OCI-LY7 (cell line): ENCODE data around the gene BTRC. TPM values are rescaled to one million over a fixed set of nuclear protein-coding genes. Genes with fewer than 3 reads are reported as not detected.
"Not testable (repeated sequence)": the region's sequence is repeated elsewhere in the genome, so short reads cannot be mapped to it uniquely, and the experiment has no call there.

Source experiments
- BruUV-seq: library from RNA; stranded (reverse); fragments of 400-500 nt; replicated peaks from 2 replicates; lab custom pipeline; 2021; lab: Mats Ljungman, UMichigan
- CTCF ChIA-PET: fragments of 300-600 bp; sonication (Branson Sonifier 250); formaldehyde crosslinking; loops from one replicate; lab custom pipeline; 2022; ENCODE audit warnings: antibody characterized with exemption; ENCODE audit not compliant: unreplicated experiment; lab: Charles Lee
- POLR2A ChIA-PET: fragments of 300-600 bp; sonication (Branson Sonifier 250); formaldehyde crosslinking; loops from one replicate; lab custom pipeline; 2022; ENCODE audit warnings: antibody characterized with exemption; lab: Charles Lee
- DNase-seq: peaks from one replicate; pipeline ENCODE4 v3.0.0-alpha.2; 2015; ENCODE audit warnings: low spot score
- H2AFZ ChIP-seq: fragments of 200-600 bp; sonication (generic), shearing (Covaris generic); 2 replicates; pipeline ENCODE4 v1.6.1; 2014; ENCODE audit warnings: mild to moderate bottlenecking, antibody characterized with exemption, low read length, moderate library complexity
- H3K27ac ChIP-seq: fragments of 200-600 bp; sonication (generic); 2 replicates; pipeline ENCODE4 v1.5.1; 2014; ENCODE audit warnings: mixed run types, low read depth, mild to moderate bottlenecking, moderate library complexity, low read length, inconsistent platforms; ENCODE audit not compliant: poor library complexity, severe bottlenecking
- H3K36me3 ChIP-seq: fragments of 200-600 bp; sonication (generic); 2 replicates; pipeline ENCODE4 v1.6.1; 2014; ENCODE audit warnings: mild to moderate bottlenecking, antibody characterized with exemption, low read length, moderate library complexity, mixed read lengths; ENCODE audit not compliant: insufficient read depth
- H3K4me1 ChIP-seq: fragments of 200-600 bp; sonication (generic); 2 replicates; pipeline ENCODE4 v1.5.1; 2014; ENCODE audit warnings: mild to moderate bottlenecking, low read length; ENCODE audit not compliant: insufficient read depth, poor library complexity, severe bottlenecking
- H3K4me2 ChIP-seq: fragments of 200-600 bp; sonication (generic); 2 replicates; pipeline ENCODE4 v1.6.1; 2014; ENCODE audit warnings: mild to moderate bottlenecking, low read length
- H3K4me3 ChIP-seq: fragments of 200-600 bp; sonication (generic); 2 replicates; pipeline ENCODE4 v1.5.1; 2014; ENCODE audit warnings: mild to moderate bottlenecking, low read depth, low read length; ENCODE audit not compliant: poor library complexity, severe bottlenecking
- H3K79me2 ChIP-seq: fragments of 200-600 bp; sonication (generic); 2 replicates; pipeline ENCODE4 v1.6.1; 2016; ENCODE audit warnings: low read depth, mild to moderate bottlenecking, low read length, moderate library complexity, mixed read lengths; ENCODE audit not compliant: insufficient read depth
- H3K9me2 ChIP-seq: fragments of 200-600 bp; sonication (generic); 2 replicates; pipeline ENCODE4 v1.6.1; 2016; ENCODE audit warnings: mild to moderate bottlenecking, low read length, mixed read lengths; ENCODE audit not compliant: insufficient read depth
- H3K9me3 ChIP-seq: fragments of 200-600 bp; sonication (generic); 2 replicates; pipeline ENCODE4 v1.6.1; 2014; ENCODE audit warnings: mild to moderate bottlenecking, mixed run types, low read length, mixed read lengths
- H4K20me1 ChIP-seq: fragments of 200-600 bp; sonication (generic); 2 replicates; pipeline ENCODE4 v1.6.1; 2014; ENCODE audit warnings: mild to moderate bottlenecking, antibody characterized with exemption, low read length, moderate library complexity, mixed read lengths; ENCODE audit not compliant: insufficient read depth
- EZH2phosphoT487 ChIP-seq: fragments of 200-600 bp; sonication (generic); IDR thresholded peaks from 2 replicates; pipeline ENCODE4 v1.6.1; 2018; ENCODE audit warnings: low read depth, borderline replicate concordance, mild to moderate bottlenecking, mixed run types, antibody characterized with exemption, low read length, moderate library complexity, mixed read lengths
- intact Hi-C: fragments of 100-400 bp; cut with micrococcal nuclease; formaldehyde crosslinking; loops from one replicate; pipeline ENCODE4 v1.10.0; 2022; ENCODE audit not compliant: unreplicated experiment
- total RNA-seq, 2 experiments: library from RNA; depleted of rRNA in 1 of 2; stranded (reverse); fragments of >200 nt in 1 of 2; shearing (Covaris generic) in 1 of 2; gene quantifications; 2 replicates each; pipeline ENCODE4 v1.2.3, GENCODE V29; 2014 to 2022
- TF ChIP-seq, protein P1 (sequence below): fragments of 200-600 bp; sonication (generic); conservative IDR thresholded peaks from 2 replicates; pipeline ENCODE4 v1.5.1; 2014; ENCODE audit warnings: mild to moderate bottlenecking, antibody characterized with exemption, low read length, moderate library complexity, mixed read lengths

Gene BTRC
- total RNA-seq, 2 experiments from 2014 or later: 6.1 to 17.8 TPM

DNA sequence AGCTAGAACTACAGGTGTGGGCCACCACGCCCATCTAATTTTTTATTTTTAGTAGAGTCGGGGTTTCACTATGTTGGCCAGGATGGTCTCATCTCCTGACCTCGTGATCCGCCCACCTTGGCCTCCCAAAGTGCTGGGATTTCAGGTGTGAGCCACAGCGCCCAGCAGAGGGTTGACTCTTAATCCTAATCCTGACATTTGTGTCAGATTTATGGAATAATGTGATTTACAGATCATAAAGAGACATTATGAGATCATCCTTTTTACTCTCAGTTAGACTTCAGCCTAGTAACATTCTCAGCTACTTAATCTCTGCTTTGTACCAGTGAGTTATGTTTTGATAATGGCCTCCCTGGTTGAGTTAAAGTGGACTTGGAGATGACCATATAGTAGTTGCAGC is 2.2 kb downstream of the BTRC start:
- H2AFZ ChIP-seq: no peak overlapping the region
- no peaks in the 10 kb centered on the region for H3K36me3 ChIP-seq
- no peak for DNase-seq
- no peaks in the 10 kb centered on the region for H3K9me2 ChIP-seq
- peaks cover 12% of the 10 kb centered on the region for H3K79me2 ChIP-seq
- no peaks in the 10 kb centered on the region for H3K9me3 ChIP-seq
- peaks cover 14% of the 10 kb centered on the region for H3K4me1 ChIP-seq
- H3K4me3 ChIP-seq: no peak overlapping the region
- no peaks in the 10 kb centered on the region for H4K20me1 ChIP-seq
- POLR2A ChIA-PET: interaction anchor here (0.6 to 1.3 kb wide), 2 partner anchors 12 to 225 kb away, joined by 3 to 5 read pairs; partner anchors contain the start of gene TLX1
- TF ChIP-seq, protein P1, sequence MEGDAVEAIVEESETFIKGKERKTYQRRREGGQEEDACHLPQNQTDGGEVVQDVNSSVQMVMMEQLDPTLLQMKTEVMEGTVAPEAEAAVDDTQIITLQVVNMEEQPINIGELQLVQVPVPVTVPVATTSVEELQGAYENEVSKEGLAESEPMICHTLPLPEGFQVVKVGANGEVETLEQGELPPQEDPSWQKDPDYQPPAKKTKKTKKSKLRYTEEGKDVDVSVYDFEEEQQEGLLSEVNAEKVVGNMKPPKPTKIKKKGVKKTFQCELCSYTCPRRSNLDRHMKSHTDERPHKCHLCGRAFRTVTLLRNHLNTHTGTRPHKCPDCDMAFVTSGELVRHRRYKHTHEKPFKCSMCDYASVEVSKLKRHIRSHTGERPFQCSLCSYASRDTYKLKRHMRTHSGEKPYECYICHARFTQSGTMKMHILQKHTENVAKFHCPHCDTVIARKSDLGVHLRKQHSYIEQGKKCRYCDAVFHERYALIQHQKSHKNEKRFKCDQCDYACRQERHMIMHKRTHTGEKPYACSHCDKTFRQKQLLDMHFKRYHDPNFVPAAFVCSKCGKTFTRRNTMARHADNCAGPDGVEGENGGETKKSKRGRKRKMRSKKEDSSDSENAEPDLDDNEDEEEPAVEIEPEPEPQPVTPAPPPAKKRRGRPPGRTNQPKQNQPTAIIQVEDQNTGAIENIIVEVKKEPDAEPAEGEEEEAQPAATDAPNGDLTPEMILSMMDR: no peak
- no peak for TF ChIP-seq EZH2phosphoT487
- no peak overlapping the region for H3K27ac ChIP-seq
- intact Hi-C loops: no loop called here
- BruUV-seq: no TSS peak
- CTCF ChIA-PET: no interaction called here
- no peak overlapping the region for H3K4me2 ChIP-seq

DNA sequence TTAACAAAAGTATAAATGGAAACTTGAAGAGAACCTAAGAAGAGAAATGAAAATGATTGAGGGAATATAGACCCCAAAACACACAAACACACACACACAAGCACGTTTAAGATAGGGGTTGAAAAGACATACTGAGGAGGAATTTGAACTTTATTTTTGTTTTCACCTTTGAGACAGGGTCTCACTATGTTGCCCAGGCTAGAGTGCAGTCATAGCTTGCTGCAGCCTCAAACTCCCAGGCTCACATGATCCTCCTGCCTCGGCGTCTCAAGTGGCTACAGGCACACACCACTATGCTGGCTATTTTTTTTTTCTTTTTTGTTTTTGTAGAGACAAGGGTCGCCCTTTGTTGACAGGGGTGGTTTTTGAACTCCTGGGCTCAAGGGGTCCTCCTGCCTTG is 4.0 kb downstream of the BTRC start:
- H3K27ac ChIP-seq: no peak overlapping the region
- H3K4me2 ChIP-seq: no peak overlapping the region
- ChIA-PET CTCF (no interaction called here), POLR2A (interaction anchor here (0.6 kb wide), 2 partner anchors 184 to 1358 kb away, joined by 3 to 4 read pairs; no protein-coding TSS in a partner anchor)
- no peak for DNase-seq
- H3K4me3 ChIP-seq: no peak overlapping the region
- H4K20me1 ChIP-seq: no peaks in the 10 kb centered on the region
- peaks cover 14% of the 10 kb centered on the region for H3K4me1 ChIP-seq
- no TSS peak for BruUV-seq
- no peaks in the 10 kb centered on the region for H3K9me3 ChIP-seq
- H3K9me2 ChIP-seq: no peaks in the 10 kb centered on the region
- intact Hi-C loops: no loop called here
- no peak for TF ChIP-seq EZH2phosphoT487
- TF ChIP-seq, protein P1: no peak
- no peak overlapping the region for H2AFZ ChIP-seq
- H3K79me2 ChIP-seq: peaks cover 12% of the 10 kb centered on the region
- no peaks in the 10 kb centered on the region for H3K36me3 ChIP-seq

DNA sequence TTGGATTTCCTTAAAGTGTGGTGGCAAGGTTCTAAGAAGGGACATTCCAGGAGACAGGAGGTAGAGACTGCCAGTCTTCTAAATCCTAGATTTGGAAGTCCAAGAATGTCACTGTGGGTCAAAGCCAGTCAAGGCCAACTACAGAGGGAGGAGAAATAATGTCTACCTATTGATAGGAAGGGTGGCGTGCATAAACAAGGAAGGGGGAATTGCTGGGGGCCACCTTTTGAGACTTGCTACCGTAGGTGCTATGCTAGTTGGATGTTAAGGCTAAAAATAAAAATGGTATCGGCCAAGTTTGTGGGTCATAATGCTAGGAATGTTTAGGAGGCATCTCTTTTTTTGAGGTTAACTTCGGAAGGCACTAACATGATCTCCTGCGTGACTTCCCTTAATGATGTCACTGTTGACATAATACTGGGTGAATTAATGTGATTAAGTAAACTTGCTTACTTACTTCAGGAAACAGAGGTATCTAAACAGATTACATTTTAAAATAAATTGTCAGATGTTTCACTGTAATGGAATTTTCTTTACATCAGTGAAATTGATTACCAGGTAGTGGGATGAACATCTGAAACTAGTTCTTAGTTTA is 4.8 kb downstream of the BTRC start:
- no peaks in the 10 kb centered on the region for H3K9me3 ChIP-seq
- H2AFZ ChIP-seq: no peak overlapping the region
- H3K79me2 ChIP-seq: peaks cover 12% of the 10 kb centered on the region
- intact Hi-C loops: no loop called here
- no TSS peak for BruUV-seq
- no peaks in the 10 kb centered on the region for H3K9me2 ChIP-seq
- ChIA-PET CTCF (no interaction called here), POLR2A (no interaction called here)
- peaks cover 10% of the 10 kb centered on the region for H3K4me1 ChIP-seq
- no peaks in the 10 kb centered on the region for H3K36me3 ChIP-seq
- no peak for TF ChIP-seq EZH2phosphoT487
- TF ChIP-seq, protein P1: no peak
- H3K4me3 ChIP-seq: no peak overlapping the region
- DNase-seq: no peak
- no peak overlapping the region for H3K4me2 ChIP-seq
- H3K27ac ChIP-seq: no peak overlapping the region
- no peaks in the 10 kb centered on the region for H4K20me1 ChIP-seq

DNA sequence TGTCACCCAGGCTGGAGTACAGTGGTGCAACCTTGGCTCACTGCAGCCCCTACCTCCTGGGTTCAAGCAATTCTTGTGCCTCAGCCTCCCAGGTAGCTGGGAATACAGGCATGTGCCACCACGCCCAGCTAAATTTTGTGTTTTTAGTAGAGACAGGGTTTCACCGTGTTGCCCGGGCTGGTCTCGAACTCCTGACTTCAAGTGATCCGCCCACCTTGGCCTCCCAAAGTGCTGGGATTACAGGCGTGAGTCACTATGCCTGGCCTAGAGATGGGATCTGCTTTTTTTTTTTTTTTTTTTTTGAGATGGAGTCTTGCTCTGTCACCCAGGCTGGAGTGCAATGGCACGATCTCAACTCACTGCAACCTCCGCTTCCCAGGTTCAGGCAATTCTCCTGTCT is 6.1 kb downstream of the BTRC start:
- H3K27ac ChIP-seq, H3K4me2 ChIP-seq, H3K9me3 ChIP-seq, H2AFZ ChIP-seq, DNase-seq, H3K4me1 ChIP-seq, H3K36me3 ChIP-seq, H4K20me1 ChIP-seq, H3K4me3 ChIP-seq, intact Hi-C loops, H3K9me2 ChIP-seq, BruUV-seq, H3K79me2 ChIP-seq, CTCF ChIA-PET: not testable (repeated sequence)
- POLR2A ChIA-PET: interaction anchor here (0.7 kb wide), 1 partner anchor 146 kb away, joined by 3 read pairs; no protein-coding TSS in a partner anchor
